HepG2 (cell line): Measurements from ENCODE around the gene PPP1R7. TPM values are rescaled to one million over a fixed set of nuclear protein-coding genes. Genes with fewer than 3 reads are reported as not detected.

ENCODE experiments used
- ASH2L ChIP-seq: fragments of 300-600, 200-600 bp; sonication (generic); IDR thresholded peaks from 2 replicates; pipeline ENCODE4 v1.7.0; 2017; ENCODE audit warnings: low read depth, mild to moderate bottlenecking, moderate library complexity, mixed read lengths, low read length; ENCODE audit not compliant: insufficient read length
- ETV5 ChIP-seq: IDR thresholded peaks from 2 replicates; pipeline ENCODE4 v1.6.1; 2018; ENCODE audit warnings: missing biosample characterization, missing genetic modification reagents, inconsistent platforms, borderline replicate concordance
- GATAD1 ChIP-seq: IDR thresholded peaks from 2 replicates; pipeline ENCODE4 v1.6.1; 2016; ENCODE audit warnings: missing genetic modification reagents, missing compliant biosample characterization
- IKZF4 ChIP-seq: sonication (generic); formaldehyde crosslinking; IDR thresholded peaks from 2 replicates; pipeline ENCODE4 v1.5.1; 2020; ENCODE audit warnings: borderline replicate concordance, mild to moderate bottlenecking, low read depth, missing genetic modification reagents; ENCODE audit errors: not compliant biosample characterization
- MIER3 ChIP-seq: IDR thresholded peaks from 2 replicates; pipeline ENCODE4 v1.6.1; 2016; ENCODE audit warnings: missing compliant biosample characterization, borderline replicate concordance
- PCBP1 ChIP-seq: fragments of 200-400 bp; formaldehyde crosslinking; IDR thresholded peaks from 2 replicates; pipeline ENCODE4 v1.6.1; 2017; ENCODE audit warnings: mild to moderate bottlenecking, low read depth, low read length, borderline replicate concordance
- RFXAP ChIP-seq: sonication (generic); formaldehyde crosslinking; IDR thresholded peaks from 2 replicates; pipeline ENCODE4 v1.4.0; 2020; ENCODE audit warnings: missing genetic modification reagents, borderline replicate concordance
- TBL1XR1 ChIP-seq: fragments of 150-350 bp; IDR thresholded peaks from 2 replicates; pipeline ENCODE4 v1.6.1; 2014; ENCODE audit warnings: borderline replicate concordance, low read length; ENCODE audit not compliant: partially characterized antibody
- XRCC5 ChIP-seq: fragments of 200-400 bp; formaldehyde crosslinking; optimal IDR thresholded peaks from 2 replicates; pipeline ENCODE3; 2017; ENCODE audit warnings: mild to moderate bottlenecking, low read length
- ZBTB38 ChIP-seq: sonication (generic); formaldehyde crosslinking; IDR thresholded peaks from 2 replicates; pipeline ENCODE4 v1.5.1; 2020; ENCODE audit warnings: mild to moderate bottlenecking, missing genetic modification reagents
- ZNF124 ChIP-seq: sonication (generic); formaldehyde crosslinking; IDR thresholded peaks from 2 replicates; pipeline ENCODE4 v1.4.0; 2020; ENCODE audit warnings: missing genetic modification reagents
- ZNF672 ChIP-seq: sonication (generic); formaldehyde crosslinking; IDR thresholded peaks from 2 replicates; pipeline ENCODE4 v1.8.1; 2022; ENCODE audit warnings: missing genetic modification reagents
- ZNF704 ChIP-seq: sonication (generic); formaldehyde crosslinking; IDR thresholded peaks from 2 replicates; pipeline ENCODE4 v1.8.1; 2023; ENCODE audit warnings: mild to moderate bottlenecking, inconsistent platforms, moderate library complexity, missing genetic modification reagents, borderline replicate concordance
- ZNF773 ChIP-seq: sonication (generic); formaldehyde crosslinking; IDR thresholded peaks from 2 replicates; pipeline ENCODE4 v1.4.0; 2020; ENCODE audit warnings: missing genetic modification reagents, borderline replicate concordance
- ZNF776 ChIP-seq: sonication (generic); formaldehyde crosslinking; IDR thresholded peaks from 2 replicates; pipeline ENCODE4 v1.4.0; 2020; ENCODE audit warnings: mild to moderate bottlenecking, missing genetic modification reagents
- ZNF777 ChIP-seq: sonication (generic); formaldehyde crosslinking; IDR thresholded peaks from 2 replicates; pipeline ENCODE4 v1.4.0; 2020; ENCODE audit warnings: missing genetic modification reagents
- ZNF850 ChIP-seq: sonication (generic); formaldehyde crosslinking; conservative IDR thresholded peaks from 2 replicates; pipeline ENCODE4 v1.9.0; 2021; ENCODE audit warnings: mild to moderate bottlenecking, missing genetic modification reagents
- ZXDC ChIP-seq: sonication (generic); formaldehyde crosslinking; IDR thresholded peaks from 2 replicates; pipeline ENCODE4 v1.5.0; 2020; ENCODE audit warnings: mild to moderate bottlenecking, missing genetic modification reagents
- polyA plus RNA-seq, 8 experiments: library from polyadenylated mRNA; depleted of rRNA in 3 of 8; stranded (reverse) in 7 of 8; unstranded in 1 of 8; fragments of >200 nt; fragmentation: Illumina TruSeq in 4 of 8; extraction: Trizol in 4 of 8; gene quantifications; 2 replicates each; pipeline versions ENCODE4 v1.2.1 to v1.2.3, GENCODE V29; 2011 to 2016; ENCODE audit warnings: low read depth in 4 of 8, missing spikeins in 1 of 8, mixed read lengths in 1 of 8; ENCODE audit not compliant: insufficient read depth in 1 of 8
- total RNA-seq, 5 experiments: library from RNA; depleted of rRNA; stranded (reverse); fragments of >200 nt; fragmentation: Illumina TruSeq; extraction: Trizol; gene quantifications; 2 replicates each; pipeline ENCODE4 v1.2.3, GENCODE V29; 2016; ENCODE audit warnings: low read depth in 1 of 5
- TF ChIP-seq, protein P1 (sequence below): sonication (generic); formaldehyde crosslinking; IDR thresholded peaks from 2 replicates; pipeline ENCODE4 v1.4.0; 2020; ENCODE audit warnings: missing genetic modification reagents
- TF ChIP-seq, protein P2 (sequence below): IDR thresholded peaks from 2 replicates; pipeline ENCODE4 v1.6.1; 2016; ENCODE audit warnings: missing compliant biosample characterization, missing genetic modification reagents, borderline replicate concordance

Gene PPP1R7
- total and polyA plus RNA-seq, 2 of the 13 experiments (the other 11 are each of a cell fraction or from before 2014, with no cell fraction given) = 33.3 to 67.9 TPM

- peak; percentile 82; the same call in 1 of the 2 replicates for TF ChIP-seq ZNF672 (CRISPR knock-in tag)
- no peak for TF ChIP-seq ZNF850 (CRISPR knock-in tag)
- TF ChIP-seq ASH2L = peak; percentile 79
- TF ChIP-seq, protein P1, sequence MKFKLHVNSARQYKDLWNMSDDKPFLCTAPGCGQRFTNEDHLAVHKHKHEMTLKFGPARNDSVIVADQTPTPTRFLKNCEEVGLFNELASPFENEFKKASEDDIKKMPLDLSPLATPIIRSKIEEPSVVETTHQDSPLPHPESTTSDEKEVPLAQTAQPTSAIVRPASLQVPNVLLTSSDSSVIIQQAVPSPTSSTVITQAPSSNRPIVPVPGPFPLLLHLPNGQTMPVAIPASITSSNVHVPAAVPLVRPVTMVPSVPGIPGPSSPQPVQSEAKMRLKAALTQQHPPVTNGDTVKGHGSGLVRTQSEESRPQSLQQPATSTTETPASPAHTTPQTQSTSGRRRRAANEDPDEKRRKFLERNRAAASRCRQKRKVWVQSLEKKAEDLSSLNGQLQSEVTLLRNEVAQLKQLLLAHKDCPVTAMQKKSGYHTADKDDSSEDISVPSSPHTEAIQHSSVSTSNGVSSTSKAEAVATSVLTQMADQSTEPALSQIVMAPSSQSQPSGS (CRISPR knock-in tag) = 0 out of 2 replicates have a peak, but pooled peaks have one; percentile 42
- TF ChIP-seq ZNF124 = peak; percentile 22
- 0 out of 2 replicates have a peak, but pooled peaks have one; percentile 10 for TF ChIP-seq ZNF704 (CRISPR knock-in tag)
- peak; percentile 84; the same call in 1 of the 2 replicates for TF ChIP-seq RFXAP (CRISPR knock-in tag)
- TF ChIP-seq XRCC5 = peak; percentile 59
- TF ChIP-seq, protein P2, sequence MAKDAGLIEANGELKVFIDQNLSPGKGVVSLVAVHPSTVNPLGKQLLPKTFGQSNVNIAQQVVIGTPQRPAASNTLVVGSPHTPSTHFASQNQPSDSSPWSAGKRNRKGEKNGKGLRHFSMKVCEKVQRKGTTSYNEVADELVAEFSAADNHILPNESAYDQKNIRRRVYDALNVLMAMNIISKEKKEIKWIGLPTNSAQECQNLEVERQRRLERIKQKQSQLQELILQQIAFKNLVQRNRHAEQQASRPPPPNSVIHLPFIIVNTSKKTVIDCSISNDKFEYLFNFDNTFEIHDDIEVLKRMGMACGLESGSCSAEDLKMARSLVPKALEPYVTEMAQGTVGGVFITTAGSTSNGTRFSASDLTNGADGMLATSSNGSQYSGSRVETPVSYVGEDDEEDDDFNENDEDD (CRISPR knock-in tag) = peak; percentile 85; the same call in 1 of the 2 replicates
- peak; percentile 67; the same call in 1 of the 2 replicates for TF ChIP-seq PCBP1
- TF ChIP-seq ZBTB38 (CRISPR knock-in tag) = peak; percentile 39; the same call in 1 of the 2 replicates
- TF ChIP-seq ETV5 (CRISPR knock-in tag) = peak; percentile 67
- TF ChIP-seq GATAD1 = peak; percentile 92
- no peak; the same call in 1 of the 2 replicates for TF ChIP-seq MIER3 (CRISPR knock-in tag)
- TF ChIP-seq ZNF777 (CRISPR knock-in tag) = peak; percentile 83
- peak; percentile 38; the same call in 1 of the 2 replicates for TF ChIP-seq ZXDC (CRISPR knock-in tag)
- peak; percentile 78; the same call in 1 of the 2 replicates for TF ChIP-seq ZNF776 (CRISPR knock-in tag)
- TF ChIP-seq IKZF4 (CRISPR knock-in tag) = no peak
- peak; percentile 57 for TF ChIP-seq TBL1XR1
- peak; percentile 33; the same call in 1 of the 2 replicates for TF ChIP-seq ZNF773
Measured at GRCh38 chr2:241149925-241150659, at the start of gene PPP1R7 (continued).
